Thoracic aorta (tissue), 2 donors: Measurements from ENCODE around the gene DLX5. TPM values are rescaled to one million over a fixed set of nuclear protein-coding genes. Genes with fewer than 3 reads are reported as not detected.

ENCODE experiments used
- ATAC-seq: fragments of 150-250 bp; one replicate; pipeline ENCODE4 v1.8.0; 2017; ENCODE audit warnings: low read depth; ENCODE audit not compliant: insufficient number of reproducible peaks, low FRiP score
- DNase-seq: peaks from one replicate; pipeline ENCODE4 v3.0.0-alpha.2; 2020; ENCODE audit warnings: low spot score
- H3K27ac ChIP-seq, 2 donors: fragments of 200-600 bp; sonication (generic); 1 replicate in 1 of 2; 2 replicates in 1 of 2; pipeline ENCODE4 v1.5.1; 2016; ENCODE audit warnings: mild to moderate bottlenecking in 2 of 2, moderate library complexity in 2 of 2
- H3K27me3 ChIP-seq: fragments of 200-600 bp; sonication (generic); replicated peaks from 2 replicates; pipeline ENCODE4 v1.6.0; 2016; ENCODE audit warnings: mild to moderate bottlenecking; ENCODE audit not compliant: insufficient read depth
- H3K36me3 ChIP-seq: fragments of 200-600 bp; sonication (generic); one replicate; pipeline ENCODE4 v1.5.1; 2016
- H3K4me1 ChIP-seq, 2 donors: fragments of 200-600 bp; sonication (generic); 1 replicate in 1 of 2; 2 replicates in 1 of 2; pipeline versions ENCODE4 v1.5.1 to v1.6.0; 2016; ENCODE audit warnings: low read depth in 2 of 2, mild to moderate bottlenecking in 1 of 2; ENCODE audit not compliant: control insufficient read depth in 1 of 2
- H3K4me3 ChIP-seq: fragments of 200-600 bp; sonication (generic); 2 replicates; pipeline ENCODE4 v1.5.1; 2016; ENCODE audit warnings: mild to moderate bottlenecking
- H3K9me3 ChIP-seq: fragments of 200-600 bp; sonication (generic); 2 replicates; pipeline ENCODE4 v1.5.1; 2016
- CTCF ChIP-seq: fragments of 200-600 bp; sonication (generic); IDR thresholded peaks from one replicate; pipeline ENCODE4 v1.5.1; 2019; ENCODE audit warnings: antibody characterized with exemption
- total RNA-seq, 2 donors: library from RNA; depleted of rRNA; stranded (reverse); fragments of >200 nt; gene quantifications; one replicate each; pipeline versions ENCODE4 v1.1.0 to v1.2.3, GENCODE V29; 2016

Gene DLX5
- total RNA-seq, 2 donors from 2014 or later: 0.92 TPM; not detected in 1

GRCh38 chr7:96989241-96989858, 35.3 kb downstream of the DLX5 start:
- TF ChIP-seq CTCF: no peak
- H3K4me1 ChIP-seq: peaks cover 0 to 4% of the 10 kb centered on the region in 2 donors
- peaks cover 39% of the 10 kb centered on the region for H3K27me3 ChIP-seq
- H3K4me3 ChIP-seq: no peak overlapping the region
- no peak for DNase-seq
- no peak for ATAC-seq
- no peaks in the 10 kb centered on the region for H3K36me3 ChIP-seq
- H3K9me3 ChIP-seq: no peaks in the 10 kb centered on the region
- H3K27ac ChIP-seq: no peak overlapping the region

- Histone ChIP-seq H3K36me3 (no peaks in the 10 kb centered on the region), H3K9me3 (no peaks in the 10 kb centered on the region), H3K27ac (no peak overlapping the region), H3K4me3 (no peak overlapping the region), H3K27me3 (peaks cover 30% of the 10 kb centered on the region), H3K4me1 (peaks cover 0 to 3% of the 10 kb centered on the region in 2 donors)
- no peak for ATAC-seq
- DNase-seq: no peak
- TF ChIP-seq CTCF: no peak
Observed at GRCh38 chr7:96987719-96988118, 36.9 kb downstream of the DLX5 start.

- DNase-seq (no peak), ATAC-seq (no peak)
- no peak for TF ChIP-seq CTCF
- Histone ChIP-seq H3K36me3 (no peaks in the 10 kb centered on the region), H3K4me3 (no peak overlapping the region), H3K4me1 (no peaks in the 10 kb centered on the region), H3K27me3 (peaks cover 27% of the 10 kb centered on the region), H3K9me3 (no peaks in the 10 kb centered on the region), H3K27ac (no peak overlapping the region)
Observed at GRCh38 chr7:96986901-96987300, 37.7 kb downstream of the DLX5 start.

- Histone ChIP-seq H3K27ac (no peak overlapping the region), H3K4me1 (no peaks in the 10 kb centered on the region), H3K36me3 (no peaks in the 10 kb centered on the region), H3K27me3 (peaks cover 23% of the 10 kb centered on the region), H3K9me3 (no peaks in the 10 kb centered on the region), H3K4me3 (no peak overlapping the region)
- DNase-seq (no peak), ATAC-seq (no peak)
- no peak for TF ChIP-seq CTCF
Observed at GRCh38 chr7:96985992-96986391, 38.6 kb downstream of the DLX5 start.

- peaks cover 6% of the 10 kb centered on the region for H3K27me3 ChIP-seq
- H3K36me3 ChIP-seq: no peaks in the 10 kb centered on the region
- no peak overlapping the region for H3K27ac ChIP-seq
- no peak overlapping the region for H3K4me3 ChIP-seq
- no peak for ATAC-seq
- DNase-seq: no peak
- no peaks in the 10 kb centered on the region for H3K4me1 ChIP-seq
- no peak for TF ChIP-seq CTCF
- no peaks in the 10 kb centered on the region for H3K9me3 ChIP-seq
Observed at GRCh38 chr7:96982586-96982985, 42.0 kb downstream of the DLX5 start.
